ENCODE results near the gene TENM4.
"Not testable (repeated sequence)": the region's sequence is repeated elsewhere in the genome, so short reads cannot be mapped to it uniquely, and the experiment has no call there.

TENM4 gene

GRCh38 chr11:78651923-78652842 is 788.6 kb downstream of the TENM4 start:
- no peak for DNase-seq

GRCh38 chr11:78651136-78651775 is 789.6 kb downstream of the TENM4 start:
- DNase-seq = no peak

- no peak for DNase-seq
Measured at GRCh38 chr11:78649361-78650215, 791.2 kb downstream of the TENM4 start.

- DNase-seq = no peak
Measured at GRCh38 chr11:78647986-78648875, 792.6 kb downstream of the TENM4 start.

- DNase-seq = no peak
Measured at GRCh38 chr11:78647266-78647915, 793.4 kb downstream of the TENM4 start.

- DNase-seq = peak in 20 of 56 donors; percentile 2 to 61 (median 17)
Measured at GRCh38 chr11:78646564-78647185, 794.2 kb downstream of the TENM4 start.

GRCh38 chr11:78645226-78646202 is 795.3 kb downstream of the TENM4 start:
- peak in 47 of 56 donors; percentile 5 to 82 (median 39) for DNase-seq

- no peak for DNase-seq
Measured at GRCh38 chr11:78643676-78644056, 797.2 kb downstream of the TENM4 start.

- no peak for DNase-seq
Measured at GRCh38 chr11:78642979-78643675, 797.7 kb downstream of the TENM4 start.

- no peak for DNase-seq
Measured at GRCh38 chr11:78641541-78641940, 799.3 kb downstream of the TENM4 start.

GRCh38 chr11:78638704-78639380 is 802.0 kb downstream of the TENM4 start:
- no peak for DNase-seq

- not testable (repeated sequence) for DNase-seq
Measured at GRCh38 chr11:78637527-78637926, 803.3 kb downstream of the TENM4 start.

- no peak for DNase-seq
Measured at GRCh38 chr11:78635814-78636506, 804.9 kb downstream of the TENM4 start.

GRCh38 chr11:78633516-78634310 is 807.1 kb downstream of the TENM4 start:
- no peak for DNase-seq

- DNase-seq = no peak
Measured at GRCh38 chr11:78630561-78631303, 810.1 kb downstream of the TENM4 start.

All from nucleus accumbens (tissue), 56 donors.